Measurements from ENCODE around the gene AMT. TPM values are rescaled to one million over a fixed set of nuclear protein-coding genes. Genes with fewer than 3 reads are reported as not detected.

AMT gene
- total and polyA plus RNA-seq, 2 of the 13 experiments (the other 11 are each of a cell fraction or from before 2014, with no cell fraction given), result 35.3 to 59.0 TPM

DNA sequence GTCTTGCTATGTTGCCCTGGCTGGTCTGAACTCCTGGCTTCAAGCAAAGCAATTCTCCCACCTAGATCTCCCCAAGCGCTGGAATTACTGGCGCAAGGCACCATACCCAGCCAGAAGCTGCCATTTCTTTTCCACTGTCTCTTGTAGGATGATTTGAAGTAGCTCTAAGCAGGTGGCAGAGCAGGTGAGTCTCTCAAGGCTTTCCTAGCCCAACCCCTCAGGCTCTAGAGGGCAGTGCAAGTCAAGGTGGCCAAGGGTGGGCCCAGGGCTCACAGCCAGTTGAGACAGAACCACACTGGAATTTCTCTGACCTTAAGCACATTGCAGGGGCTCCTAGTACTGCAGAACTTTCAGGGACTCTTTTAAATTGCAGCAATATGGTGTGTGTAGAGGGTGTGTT lies 32.2 kb upstream of the AMT start (continued):
- TF ChIP-seq IRF2 (CRISPR knock-in tag; IDR thresholded peaks at IDR 0.05), result 0 out of 2 replicates have a peak, but pooled peaks have one; percentile 16
- TF ChIP-seq ZFY (CRISPR knock-in tag; IDR thresholded peaks at IDR 0.05), result 0 out of 2 replicates have a peak, but pooled peaks have one; percentile 31
- no peak for TF ChIP-seq ZNF17 (CRISPR knock-in tag; IDR thresholded peaks at IDR 0.05)
- no peak for TF ChIP-seq ZMYM3 (CRISPR knock-in tag; IDR thresholded peaks at IDR 0.05)
- TF ChIP-seq ARID2 (CRISPR knock-in tag; IDR thresholded peaks at IDR 0.05; ENCODE audit: borderline replicate concordance), result no peak
- no peak for TF ChIP-seq ZFP36 (IDR thresholded peaks at IDR 0.05; ENCODE audit: borderline replicate concordance, low read depth, low read length, partially characterized antibody)
- TF ChIP-seq KDM5B (CRISPR knock-in tag; IDR thresholded peaks at IDR 0.05; ENCODE audit: borderline replicate concordance), result no peak
- no peak for TF ChIP-seq MYC (CRISPR knock-in tag; IDR thresholded peaks at IDR 0.05; ENCODE audit: borderline replicate concordance)
- TF ChIP-seq DMAP1 (CRISPR knock-in tag; IDR thresholded peaks at IDR 0.05), result no peak

DNA sequence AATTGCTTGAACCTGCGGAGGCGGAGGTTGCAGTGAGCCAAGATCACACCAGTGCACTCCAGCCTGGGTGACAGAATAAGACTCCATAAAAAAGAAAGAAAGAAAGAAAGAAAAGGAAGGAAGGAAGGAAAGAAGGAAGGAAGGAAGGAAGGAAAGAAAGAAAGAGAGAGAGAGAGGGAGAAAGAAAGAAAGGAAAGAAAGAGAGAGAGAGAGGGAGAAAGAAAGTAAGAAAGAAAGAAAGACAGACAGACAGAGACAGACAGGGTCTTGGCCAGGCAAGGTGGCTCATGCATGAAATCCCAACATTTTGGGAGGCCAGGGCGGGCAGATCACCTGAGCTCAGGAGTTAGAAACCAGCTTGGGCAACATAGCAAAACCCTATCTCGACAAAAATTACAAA lies 31.3 kb upstream of the AMT start:
- Histone ChIP-seq H3K9ac (ENCODE audit: insufficient read depth, low read depth, low read length) (no peak overlapping the region), H3K27me3 (ENCODE audit: control insufficient read depth in 1 of 2, insufficient read depth in 2 of 2, low read length in 2 of 2) (no peaks in the 10 kb centered on the region), H3K4me1 (ENCODE audit: insufficient read depth, low read length) (peaks cover 45% of the 10 kb centered on the region), H3K4me2 (ENCODE audit: low read depth, low read length) (no peak overlapping the region), H3K36me3 (replicated peaks in 1 of 2; ENCODE audit: control insufficient read depth in 1 of 2, insufficient read depth in 2 of 2, low read length in 2 of 2) (no peaks in the 10 kb centered on the region), H3K4me3 (replicated peaks in 1 of 3; ENCODE audit: insufficient read depth in 1 of 3, low read depth in 2 of 3, low read length in 3 of 3) (no peak overlapping the region), H3K9me3 (ENCODE audit: low read length) (no peaks in the 10 kb centered on the region), H3K27ac (ENCODE audit: extremely low read length, insufficient read depth, low read length) (no peak overlapping the region), H4K20me1 (ENCODE audit: insufficient read depth, low read length) (no peaks in the 10 kb centered on the region), H3K79me2 (ENCODE audit: insufficient read depth, low read length) (no peaks in the 10 kb centered on the region), H2AFZ (ENCODE audit: low read length) (no peak overlapping the region)
- FAIRE-seq, result no peak
- no peak for DNase-seq (ENCODE audit: low spot score)
- no peak for TF ChIP-seq NRL (CRISPR knock-in tag; IDR thresholded peaks at IDR 0.05; ENCODE audit: borderline replicate concordance)
- TF ChIP-seq FOXP1 (IDR thresholded peaks at IDR 0.05), result no peak
- TF ChIP-seq FOXP1 (CRISPR knock-in tag; IDR thresholded peaks at IDR 0.05), result no peak
- TF ChIP-seq CHD4 (IDR thresholded peaks at IDR 0.05; ENCODE audit: borderline replicate concordance, low read length), result no peak
- TF ChIP-seq, protein P1, sequence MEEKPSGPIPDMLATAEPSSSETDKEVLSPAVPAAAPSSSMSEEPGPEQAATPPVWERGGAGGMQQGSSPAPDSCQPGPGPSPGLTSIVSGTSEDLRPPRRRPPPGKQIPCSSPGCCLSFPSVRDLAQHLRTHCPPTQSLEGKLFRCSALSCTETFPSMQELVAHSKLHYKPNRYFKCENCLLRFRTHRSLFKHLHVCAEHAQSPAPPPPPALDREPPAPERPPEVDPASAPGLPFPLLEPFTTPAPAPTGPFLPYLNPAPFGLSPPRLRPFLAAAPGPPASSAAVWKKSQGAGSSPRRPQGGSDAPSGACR (CRISPR knock-in tag; IDR thresholded peaks at IDR 0.05), result no peak
- no peak for ATAC-seq
- in situ Hi-C loops (cut with HindIII; ENCODE audit: extremely low pct_ligation_motif_present, low pct_unique_long_range_greater_than_20kb), result no loop called here
- CTCF ChIA-PET (ENCODE audit: low intra/inter-chr PET ratio, low total read pairs), result interaction anchor here (1.3 kb wide), 1 partner anchor 218 kb away, joined by 5 read pairs; no protein-coding TSS in a partner anchor
- BruUV-seq (replicated peaks), result no TSS peak
- POLR2A ChIA-PET, result interaction anchor here (0.6 to 1.2 kb wide), 2 partner anchors 32 to 42 kb away, joined by 4 to 7 read pairs; partner anchors contain the start of genes RHOA and TCTA
- intact Hi-C loops (cut with micrococcal nuclease; ENCODE audit: unreplicated experiment), result loop anchor here (1.0 kb wide), 2 partner anchors 86 to 218 kb away; no protein-coding TSS in a partner anchor
- whole genome bisulfite sequencing (ENCODE audit: low lambda C conversion rate), result 80% methylated on average over 4 of the region's 4 CpGs

Measured in HepG2 (cell line).